ENCODE results near the gene ZNF524.

DNA sequence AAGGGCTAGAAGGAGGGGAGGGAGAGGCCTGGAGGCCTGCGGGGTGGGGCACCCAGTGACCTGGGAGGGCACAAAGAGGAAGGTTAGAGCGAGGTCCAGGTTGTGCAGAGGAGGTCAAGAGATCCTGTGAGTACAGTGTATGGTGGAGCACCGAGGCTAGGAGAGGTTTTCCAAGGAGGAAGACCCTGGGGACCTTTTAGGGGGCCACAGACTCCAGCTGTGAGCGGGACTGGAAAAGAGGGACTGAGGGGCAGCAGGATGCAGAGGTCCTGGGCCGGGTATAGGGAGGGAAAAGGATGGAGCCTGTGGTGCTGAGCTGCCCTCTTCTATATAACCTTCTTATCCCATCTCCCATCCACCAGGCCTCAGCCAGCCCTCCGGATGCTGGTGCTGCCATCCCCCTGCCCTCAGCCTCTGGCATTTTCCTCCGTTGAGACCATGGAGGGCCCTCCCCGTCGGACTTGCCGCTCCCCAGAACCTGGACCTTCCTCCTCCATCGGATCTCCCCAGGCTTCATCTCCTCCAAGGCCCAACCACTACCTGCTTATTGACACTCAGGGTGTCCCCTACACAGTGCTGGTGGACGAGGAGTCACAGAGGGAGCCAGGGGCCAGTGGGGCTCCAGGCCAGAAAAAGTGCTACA, 44.2 kb downstream of the ZNF524 start:
- TF ChIP-seq EZH2phosphoT487 (IDR thresholded peaks at IDR 0.05; ENCODE audit: low read length): no peak
- TF ChIP-seq CTCF (IDR thresholded peaks at IDR 0.05; ENCODE audit: low read length): no peak
- no peak for TF ChIP-seq EZH2 (optimal IDR thresholded peaks at IDR 0.05; ENCODE audit: low read depth, low read length)
